K562 (cell line): ENCODE results near the gene CDH16. TPM values are rescaled to one million over a fixed set of nuclear protein-coding genes. Genes with fewer than 3 reads are reported as not detected.

ENCODE experiments used
- ASH1L ChIP-seq: fragments of 450-650 bp; IDR thresholded peaks from 2 replicates; pipeline ENCODE4 v1.6.1; 2018; ENCODE audit warnings: borderline replicate concordance, mild to moderate bottlenecking, low read depth; ENCODE audit not compliant: partially characterized antibody
- CBFA2T2 ChIP-seq: fragments of 450-650 bp; conservative IDR thresholded peaks from 2 replicates; pipeline ENCODE4 v1.6.1; 2017; ENCODE audit warnings: mild to moderate bottlenecking
- EGR1 ChIP-seq: fragments of 450-650 bp; conservative IDR thresholded peaks from 2 replicates; pipeline ENCODE4 v1.6.1; 2017; ENCODE audit warnings: mild to moderate bottlenecking
- ELF4 ChIP-seq: fragments of 450-650 bp; formaldehyde crosslinking; IDR thresholded peaks from 2 replicates; pipeline ENCODE4 v1.4.0; 2022; ENCODE audit warnings: missing genetic modification characterization
- KAT2B ChIP-seq: IDR thresholded peaks from one replicate; pipeline ENCODE4 v1.6.1; 2012; ENCODE audit warnings: low read depth, mild to moderate bottlenecking, control low read depth, inconsistent platforms, low read length, moderate library complexity
- KLF6 ChIP-seq: fragments of 250-450 bp; sonication (Bioruptor Pico); IDR thresholded peaks from 2 replicates; pipeline ENCODE4 v1.4.0; 2020; ENCODE audit warnings: mild to moderate bottlenecking, moderate library complexity, borderline replicate concordance
- MAFG ChIP-seq: fragments of 450-650 bp; conservative IDR thresholded peaks from 2 replicates; pipeline ENCODE4 v1.6.1; 2016; ENCODE audit warnings: missing genetic modification characterization, missing compliant biosample characterization
- MAZ ChIP-seq, 2 experiments: fragments of 450-650 bp in 1 of 2; sonication (generic) in 1 of 2; formaldehyde crosslinking; IDR thresholded peaks in 1 of 2; conservative IDR thresholded peaks in 1 of 2; 2 replicates each; pipeline versions ENCODE4 v1.4.0 to v1.5.0; 2020; ENCODE audit warnings: mild to moderate bottlenecking in 1 of 2, missing genetic modification reagents in 1 of 2
- MCM5 ChIP-seq: fragments of 450-650 bp; IDR thresholded peaks from 2 replicates; pipeline ENCODE4 v1.6.1; 2016; ENCODE audit warnings: low read depth
- PHF21A ChIP-seq: fragments of 450-650 bp; IDR thresholded peaks from 2 replicates; pipeline ENCODE4 v1.6.1; 2017; ENCODE audit warnings: low read depth, borderline replicate concordance
- RBM22 ChIP-seq: fragments of 200-400 bp; formaldehyde crosslinking; IDR thresholded peaks from 2 replicates; pipeline ENCODE4 v1.6.1; 2018; ENCODE audit warnings: low read length, low read depth; ENCODE audit not compliant: poor library complexity, severe bottlenecking
- RFX5 ChIP-seq: IDR thresholded peaks from 2 replicates; pipeline ENCODE4 v1.6.1; 2011; ENCODE audit warnings: low read depth, mild to moderate bottlenecking, improper control_type of control experiment, low read length
- SAP30 ChIP-seq: fragments of 200-600 bp; sonication (generic); IDR thresholded peaks from 2 replicates; pipeline ENCODE4 v1.6.1; 2012; ENCODE audit warnings: borderline replicate concordance, low read depth, mild to moderate bottlenecking, moderate library complexity, low read length, control low read depth, inconsistent platforms; ENCODE audit not compliant: insufficient read depth, poor library complexity, severe bottlenecking
- SIN3B ChIP-seq: fragments of 450-650 bp; IDR thresholded peaks from 2 replicates; pipeline ENCODE4 v1.6.1; 2017; ENCODE audit warnings: low read depth, mild to moderate bottlenecking, moderate library complexity
- SMAD4 ChIP-seq: fragments of 250-450 bp; sonication (Bioruptor Pico); conservative IDR thresholded peaks from 2 replicates; pipeline ENCODE4 v1.8.0; 2021; ENCODE audit warnings: inconsistent platforms, mild to moderate bottlenecking, moderate library complexity
- TAF9B ChIP-seq: fragments of 450-650 bp; IDR thresholded peaks from 2 replicates; pipeline ENCODE4 v1.6.1; 2018; ENCODE audit warnings: mild to moderate bottlenecking; ENCODE audit not compliant: partially characterized antibody
- XRCC3 ChIP-seq: fragments of 450-650 bp; IDR thresholded peaks from 2 replicates; pipeline ENCODE4 v1.6.1; 2017; ENCODE audit warnings: mild to moderate bottlenecking, moderate library complexity
- ZFPM2 ChIP-seq: fragments of 250-450 bp; sonication (Bioruptor Pico); IDR thresholded peaks from 2 replicates; pipeline ENCODE4 v1.5.1; 2022; ENCODE audit warnings: mild to moderate bottlenecking
- ZNF384 ChIP-seq: IDR thresholded peaks from 2 replicates; pipeline ENCODE4 v1.6.1; 2012; ENCODE audit warnings: low read depth, low read length, improper control_type of control experiment
- ZNF551 ChIP-seq: fragments of 250-450 bp; sonication (Bioruptor Pico); IDR thresholded peaks from 2 replicates; pipeline ENCODE4 v1.5.0; 2021; ENCODE audit warnings: mild to moderate bottlenecking, moderate library complexity
- ZNF696 ChIP-seq: fragments of 250-450 bp; sonication (Bioruptor Pico); conservative IDR thresholded peaks from 2 replicates; pipeline ENCODE4 v1.4.0; 2020; ENCODE audit warnings: mild to moderate bottlenecking, moderate library complexity
- polyA plus RNA-seq, 8 experiments: library from polyadenylated mRNA; depleted of rRNA in 4 of 8; stranded (reverse) in 5 of 8; unstranded in 3 of 8; fragments of >200 nt; fragmentation: Nextera tagmentation in 2 of 8; fragmentation: Illumina TruSeq in 1 of 8; extraction: Ambion mirVana in 2 of 8; extraction: Trizol in 1 of 8; gene quantifications; 2 replicates each; pipeline versions ENCODE4 v1.2.1 to v1.2.3, GENCODE V29; 2011 to 2014; ENCODE audit warnings: inconsistent platforms in 1 of 8, missing spikeins in 1 of 8
- total RNA-seq, 7 experiments: library from RNA; depleted of rRNA in 6 of 7; stranded (reverse); fragments of >200 nt in 6 of 7; fragmentation: Illumina TruSeq in 2 of 7; extraction: Trizol in 2 of 7; gene quantifications; 2 replicates each; pipeline versions ENCODE4 v1.2.1 to v1.2.3, GENCODE V29; 2011 to 2021; ENCODE audit warnings: low replicate concordance in 1 of 7
- TF ChIP-seq, protein P1 (sequence below): sonication (generic); formaldehyde crosslinking; IDR thresholded peaks from 2 replicates; pipeline ENCODE4 v1.8.1; 2023; ENCODE audit warnings: mild to moderate bottlenecking, missing genetic modification reagents
- TF ChIP-seq, protein P2 (sequence below): fragments of 250-450 bp; sonication (Bioruptor Pico); IDR thresholded peaks from 2 replicates; pipeline ENCODE4 v1.5.0; 2020; ENCODE audit warnings: mild to moderate bottlenecking

The CDH16 gene
- total and polyA plus RNA-seq, 9 of the 15 experiments (the other 6 are each of a cell fraction or from before 2014, with no cell fraction given): not detected

DNA sequence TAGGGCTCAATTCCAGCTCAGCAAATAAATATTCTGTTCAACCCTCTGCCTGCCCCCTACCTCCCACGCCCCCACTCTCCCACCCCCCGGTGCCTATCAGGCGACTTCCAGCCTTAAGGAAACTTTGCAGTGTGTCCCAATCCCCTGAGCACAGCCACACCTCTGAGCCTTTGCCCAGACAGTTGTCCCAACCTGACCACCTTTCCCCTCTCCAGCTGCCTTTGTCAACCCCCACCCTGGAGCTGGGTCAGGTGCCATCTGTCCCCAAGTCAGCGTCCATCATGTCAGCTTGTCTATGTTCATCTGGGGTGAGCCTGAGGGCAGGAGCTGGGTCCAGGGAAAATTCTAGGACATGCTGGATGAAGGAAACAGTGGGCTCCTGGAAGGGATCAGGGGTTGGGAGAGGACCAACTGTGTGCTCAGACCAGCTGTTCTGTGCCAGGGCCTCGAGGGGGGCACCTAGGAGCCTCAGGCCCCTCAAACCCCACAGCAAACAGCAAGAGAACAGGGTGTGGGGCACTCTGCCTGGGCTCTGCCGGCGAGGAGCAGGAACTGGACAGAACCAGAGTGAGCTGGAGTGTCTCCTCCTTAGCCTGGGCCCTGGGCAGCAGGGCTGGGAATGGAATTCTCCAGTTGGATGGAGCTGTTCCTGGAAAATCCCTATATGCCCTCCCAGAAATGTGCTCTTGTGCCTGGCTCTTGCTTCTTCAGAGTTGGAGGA is 17.8 kb downstream of the CDH16 start (continued):
- TF ChIP-seq RFX5: no peak
- 0 out of 4 replicates have a peak, but pooled peaks of 1 of the 2 experiments have one; percentile 13 for TF ChIP-seq MAZ (CRISPR knock-in tag; conservative IDR thresholded peaks at IDR 0.05 in 1 of 2, IDR thresholded peaks at IDR 0.05 in 1 of 2)
- no peak for TF ChIP-seq MCM5
- no peak for TF ChIP-seq KAT2B
- peak; percentile 20 for TF ChIP-seq SMAD4 (CRISPR knock-in tag)
- no peak for TF ChIP-seq PHF21A
- 0 out of 2 replicates have a peak, but pooled peaks have one; percentile 1 for TF ChIP-seq CBFA2T2
- TF ChIP-seq XRCC3: no peak
- TF ChIP-seq RBM22: no peak
- TF ChIP-seq ELF4 (CRISPR knock-in tag): 0 out of 2 replicates have a peak, but pooled peaks have one; percentile 54
- TF ChIP-seq TAF9B: no peak
- TF ChIP-seq, protein P1, sequence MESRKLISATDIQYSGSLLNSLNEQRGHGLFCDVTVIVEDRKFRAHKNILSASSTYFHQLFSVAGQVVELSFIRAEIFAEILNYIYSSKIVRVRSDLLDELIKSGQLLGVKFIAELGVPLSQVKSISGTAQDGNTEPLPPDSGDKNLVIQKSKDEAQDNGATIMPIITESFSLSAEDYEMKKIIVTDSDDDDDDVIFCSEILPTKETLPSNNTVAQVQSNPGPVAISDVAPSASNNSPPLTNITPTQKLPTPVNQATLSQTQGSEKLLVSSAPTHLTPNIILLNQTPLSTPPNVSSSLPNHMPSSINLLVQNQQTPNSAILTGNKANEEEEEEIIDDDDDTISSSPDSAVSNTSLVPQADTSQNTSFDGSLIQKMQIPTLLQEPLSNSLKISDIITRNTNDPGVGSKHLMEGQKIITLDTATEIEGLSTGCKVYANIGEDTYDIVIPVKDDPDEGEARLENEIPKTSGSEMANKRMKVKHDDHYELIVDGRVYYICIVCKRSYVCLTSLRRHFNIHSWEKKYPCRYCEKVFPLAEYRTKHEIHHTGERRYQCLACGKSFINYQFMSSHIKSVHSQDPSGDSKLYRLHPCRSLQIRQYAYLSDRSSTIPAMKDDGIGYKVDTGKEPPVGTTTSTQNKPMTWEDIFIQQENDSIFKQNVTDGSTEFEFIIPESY (CRISPR knock-in tag): no peak
- TF ChIP-seq ASH1L: no peak
- TF ChIP-seq EGR1: peak; percentile 62
- no peak for TF ChIP-seq ZNF551 (CRISPR knock-in tag)
- no peak for TF ChIP-seq SAP30
- no peak for TF ChIP-seq KLF6 (CRISPR knock-in tag)
- TF ChIP-seq, protein P2, sequence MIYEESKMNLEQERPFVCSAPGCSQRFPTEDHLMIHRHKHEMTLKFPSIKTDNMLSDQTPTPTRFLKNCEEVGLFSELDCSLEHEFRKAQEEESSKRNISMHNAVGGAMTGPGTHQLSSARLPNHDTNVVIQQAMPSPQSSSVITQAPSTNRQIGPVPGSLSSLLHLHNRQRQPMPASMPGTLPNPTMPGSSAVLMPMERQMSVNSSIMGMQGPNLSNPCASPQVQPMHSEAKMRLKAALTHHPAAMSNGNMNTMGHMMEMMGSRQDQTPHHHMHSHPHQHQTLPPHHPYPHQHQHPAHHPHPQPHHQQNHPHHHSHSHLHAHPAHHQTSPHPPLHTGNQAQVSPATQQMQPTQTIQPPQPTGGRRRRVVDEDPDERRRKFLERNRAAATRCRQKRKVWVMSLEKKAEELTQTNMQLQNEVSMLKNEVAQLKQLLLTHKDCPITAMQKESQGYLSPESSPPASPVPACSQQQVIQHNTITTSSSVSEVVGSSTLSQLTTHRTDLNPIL (CRISPR knock-in tag): no peak
- no peak for TF ChIP-seq ZNF384
- no peak for TF ChIP-seq ZNF696 (CRISPR knock-in tag)
- TF ChIP-seq MAFG (tag): no peak
- no peak for TF ChIP-seq ZFPM2
- TF ChIP-seq SIN3B: no peak
